CD4-positive, alpha-beta T cell treated with Interleukin-15 for 1 hour (primary cell): ENCODE data around the gene BRD7.

Experiments
- DNase-seq: peaks from one replicate; pipeline ENCODE4 v3.0.0-alpha.2; 2020

The BRD7 gene

GRCh38 chr16:50285406-50286003 is 83.3 kb downstream of the BRD7 start:
- no peak for DNase-seq

- DNase-seq, result no peak
Observed at GRCh38 chr16:50284131-50284911, 84.5 kb downstream of the BRD7 start.

DNA sequence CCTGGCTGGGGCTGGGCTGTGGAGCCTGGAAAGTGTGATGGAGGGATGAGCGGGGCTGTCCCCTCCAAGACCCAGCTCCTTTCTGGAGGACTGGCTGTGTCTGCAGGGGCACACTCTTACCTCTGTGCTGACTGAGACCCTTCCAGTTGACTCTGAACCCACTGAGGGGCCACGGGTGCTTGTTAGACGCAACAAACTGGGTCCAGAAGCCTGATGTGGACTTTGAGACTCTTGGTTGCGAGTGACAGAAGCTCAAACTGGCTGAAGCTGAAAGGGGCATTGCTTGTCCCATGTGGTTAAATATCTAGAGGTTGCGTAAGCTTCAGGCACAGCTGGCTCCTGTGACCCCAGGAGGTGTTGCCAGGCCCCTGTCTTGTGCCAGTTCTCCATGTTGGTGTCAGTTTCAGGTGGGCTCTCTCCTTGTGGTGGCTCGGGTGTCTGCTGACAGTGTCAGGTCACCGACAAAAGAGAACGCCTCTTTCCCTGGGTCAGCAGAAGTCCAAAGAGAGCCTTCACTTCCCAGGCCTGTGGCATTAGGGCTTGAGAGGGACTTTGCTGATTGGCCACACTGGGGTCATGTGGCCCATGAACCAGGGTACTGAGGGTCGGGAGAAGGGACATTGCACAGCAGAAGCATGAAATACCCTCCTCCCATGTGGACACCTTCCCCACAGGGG is 85.7 kb downstream of the BRD7 start:
- no peak for DNase-seq

DNA sequence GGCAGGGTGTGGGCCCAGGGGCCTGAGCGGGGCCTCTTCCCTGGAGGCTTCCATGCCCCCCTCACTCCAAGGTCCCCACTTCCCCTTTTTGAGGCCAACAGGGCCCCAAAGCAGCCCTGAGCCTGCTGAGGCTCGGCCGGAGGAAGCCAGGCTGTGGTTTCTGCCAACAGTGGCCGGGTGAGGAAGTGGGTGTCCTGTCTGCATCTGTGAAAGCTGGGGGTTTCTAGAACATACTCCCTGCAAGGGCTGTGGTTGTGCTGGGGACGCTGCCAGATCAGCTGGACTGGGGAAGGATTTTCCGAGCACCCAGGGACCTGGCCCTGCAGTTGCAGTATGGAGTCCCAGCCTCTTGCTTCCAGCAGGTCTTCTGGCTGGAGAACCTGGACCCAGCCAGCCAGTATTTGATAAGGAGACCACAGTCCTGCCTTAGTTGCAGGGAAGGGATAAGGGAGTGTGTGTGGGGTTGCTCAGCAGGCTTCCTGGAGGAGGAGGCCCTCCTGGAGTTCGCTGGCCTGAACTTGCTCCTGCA is 86.7 kb downstream of the BRD7 start:
- peak; percentile 88 for DNase-seq

- no peak for DNase-seq
Observed at GRCh38 chr16:50281391-50282009, 87.3 kb downstream of the BRD7 start.

GRCh38 chr16:50280932-50281331 is 87.9 kb downstream of the BRD7 start:
- no peak for DNase-seq

DNA sequence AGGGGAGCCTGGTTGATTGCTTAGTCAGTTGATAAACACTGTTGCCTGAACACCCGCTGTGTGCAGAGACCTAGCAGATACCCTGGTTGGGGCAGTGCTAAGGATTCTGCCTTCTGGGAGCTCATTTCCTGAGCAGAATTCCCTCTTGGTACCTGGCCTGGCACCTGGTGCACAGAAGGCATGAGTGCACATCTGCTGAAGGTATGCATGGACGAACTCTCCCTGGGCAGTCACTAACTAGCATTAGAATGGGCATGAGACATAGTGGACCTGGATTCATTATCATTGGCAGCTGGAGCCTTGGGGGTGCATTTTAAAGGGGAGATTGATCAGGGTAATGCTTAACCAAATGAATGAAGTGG is 89.3 kb downstream of the BRD7 start:
- DNase-seq, result no peak

DNA sequence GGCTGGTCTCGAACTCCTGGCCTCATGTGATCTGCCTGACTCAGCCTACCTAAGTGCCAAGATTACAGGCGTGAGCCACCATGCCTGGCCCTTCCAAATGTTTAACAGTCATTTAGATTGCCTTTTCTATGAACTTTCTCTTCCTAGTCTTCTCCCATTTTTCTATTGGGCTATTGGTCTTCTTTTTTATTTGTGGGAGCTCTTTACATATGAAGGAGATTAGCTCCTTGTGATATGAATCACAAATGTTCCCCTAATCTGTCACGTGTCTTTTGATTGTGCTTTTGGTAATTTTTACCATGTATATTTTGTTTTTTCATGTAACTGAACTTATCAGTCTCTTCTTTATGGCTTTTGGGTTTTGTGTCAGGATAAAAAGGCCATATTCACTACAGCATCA is 90.5 kb downstream of the BRD7 start:
- DNase-seq, result no peak

DNA sequence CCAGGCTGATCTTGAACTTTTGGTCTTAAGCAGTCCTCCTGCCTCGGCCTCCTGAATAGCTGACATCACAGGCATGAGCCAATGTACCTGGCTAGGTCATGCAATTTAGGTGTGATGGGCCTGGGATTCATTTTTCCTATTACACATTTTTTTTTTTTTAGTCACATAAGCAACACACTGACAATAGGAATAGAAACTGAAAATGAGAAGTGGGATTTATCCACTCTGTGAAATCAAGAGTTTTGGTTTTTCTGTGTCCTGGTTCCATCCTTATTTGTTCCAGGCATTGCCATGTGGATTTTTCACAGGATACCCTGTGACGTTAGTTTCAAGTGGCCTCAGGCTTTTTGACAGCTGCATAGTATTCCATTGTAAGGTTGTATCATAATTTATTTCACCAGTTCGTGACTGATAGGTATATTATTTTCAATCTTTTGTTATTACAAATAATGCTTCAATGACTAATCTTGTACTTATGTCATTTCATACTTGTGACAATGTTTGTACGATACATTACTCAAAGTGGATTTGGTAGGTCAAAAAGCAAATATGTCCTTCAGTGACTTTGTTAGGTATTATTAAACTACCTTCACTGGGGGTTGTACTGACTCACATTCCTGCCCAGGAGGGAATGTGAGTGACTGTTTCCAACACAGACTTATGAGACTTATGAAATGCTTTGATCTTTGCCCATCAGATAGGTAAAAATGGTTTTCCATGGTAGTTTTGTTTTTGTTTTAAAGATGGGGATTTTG is 91.8 kb downstream of the BRD7 start:
- DNase-seq, result no peak

DNA sequence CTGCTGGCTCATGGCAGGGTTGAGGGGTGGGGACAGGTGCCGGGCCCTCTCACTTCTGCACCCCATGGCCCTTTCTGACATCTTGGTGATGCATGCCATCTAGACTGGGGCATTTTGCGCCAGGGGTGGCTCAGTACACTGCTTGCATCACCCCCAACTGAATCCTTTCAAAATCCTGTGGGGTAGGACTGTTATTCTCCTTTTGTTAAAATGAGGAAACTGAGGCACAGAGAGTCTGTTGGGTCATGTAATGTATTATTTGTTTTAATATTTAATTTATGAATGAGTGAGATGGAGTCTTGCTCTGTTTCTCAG is 92.5 kb downstream of the BRD7 start:
- DNase-seq, result no peak

GRCh38 chr16:50275428-50276325 is 93.1 kb downstream of the BRD7 start:
- DNase-seq, result no peak

DNA sequence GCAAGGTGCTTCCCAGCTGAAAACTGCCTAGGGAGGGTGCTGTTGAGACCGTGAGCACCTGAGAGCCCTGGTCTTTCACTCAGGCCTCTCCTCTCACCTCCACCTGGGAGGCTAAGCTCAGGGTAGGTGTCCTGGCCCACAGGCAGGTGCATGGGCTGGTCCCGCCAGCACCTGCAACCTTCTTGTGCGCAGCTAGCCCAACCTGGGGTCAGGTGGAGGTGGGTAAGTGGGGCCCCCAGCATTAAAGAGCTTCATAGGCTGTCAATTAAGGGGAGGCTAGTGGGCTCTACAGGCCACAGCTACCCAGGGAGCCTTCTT is 93.7 kb downstream of the BRD7 start:
- no peak for DNase-seq

GRCh38 chr16:50274326-50275097 is 94.3 kb downstream of the BRD7 start:
- DNase-seq, result peak; percentile 67

DNA sequence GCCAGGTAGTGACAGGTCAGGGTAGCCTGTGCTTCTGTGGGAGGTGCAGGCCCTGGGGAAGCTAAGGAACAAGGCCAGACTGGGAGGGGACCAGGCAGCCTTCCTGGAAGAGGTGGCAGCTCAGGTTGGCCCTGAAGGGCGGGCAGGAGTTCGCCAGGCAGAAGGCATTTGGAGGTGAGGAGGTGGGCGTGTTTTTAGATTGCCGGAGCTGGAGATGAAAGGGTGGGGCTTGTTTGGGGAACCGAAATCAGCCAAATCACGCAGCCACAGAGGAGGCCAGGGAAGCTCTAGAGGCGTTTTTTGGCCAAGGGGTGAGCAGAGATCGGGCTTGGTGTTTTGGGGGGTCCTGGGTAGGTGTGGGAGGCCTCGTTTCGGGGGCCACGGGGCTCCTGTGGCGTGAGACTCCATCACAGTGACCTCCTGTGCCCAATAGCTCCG is 94.9 kb downstream of the BRD7 start:
- DNase-seq, result peak; percentile 72

DNA sequence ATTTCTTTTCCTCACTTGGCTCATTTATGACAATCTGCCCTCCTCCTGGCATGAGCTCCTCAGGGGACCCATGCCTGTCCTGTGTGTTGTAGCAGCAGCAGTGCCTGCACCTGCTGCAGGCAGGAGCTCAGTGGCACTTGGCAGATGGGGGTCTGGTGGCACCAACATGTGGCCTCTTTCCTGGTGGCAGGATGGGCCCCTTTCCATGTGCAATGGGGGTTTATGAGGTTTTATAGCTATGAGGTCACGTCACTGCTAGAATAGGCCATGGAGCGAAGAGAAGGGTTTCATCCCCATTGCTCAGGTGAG is 95.5 kb downstream of the BRD7 start:
- DNase-seq, result no peak

- no peak for DNase-seq
Observed at GRCh38 chr16:50272687-50273381, 96.0 kb downstream of the BRD7 start.

DNA sequence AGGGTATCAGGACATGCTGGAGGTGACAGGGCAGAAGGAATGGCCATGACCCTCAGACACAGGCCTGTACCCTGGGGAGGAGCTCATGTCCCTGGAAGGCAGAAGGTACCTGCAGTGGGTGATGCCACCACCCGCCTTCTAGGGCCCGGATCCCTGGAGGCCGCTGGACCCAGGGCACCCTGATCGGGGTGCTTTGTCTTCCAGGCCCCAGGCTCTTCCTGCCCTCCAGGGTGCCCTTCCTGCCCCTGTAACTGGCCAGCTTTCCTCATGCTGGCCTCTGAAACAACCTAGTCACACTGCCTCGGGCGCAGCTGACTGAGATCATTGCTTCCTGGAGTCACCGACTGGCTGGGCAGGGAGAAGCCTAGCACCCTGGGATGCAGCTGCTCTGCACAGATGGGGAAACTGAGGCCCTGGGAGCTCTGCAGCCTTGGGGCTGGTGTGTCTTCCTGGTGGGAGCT is 96.6 kb downstream of the BRD7 start:
- no peak for DNase-seq

DNA sequence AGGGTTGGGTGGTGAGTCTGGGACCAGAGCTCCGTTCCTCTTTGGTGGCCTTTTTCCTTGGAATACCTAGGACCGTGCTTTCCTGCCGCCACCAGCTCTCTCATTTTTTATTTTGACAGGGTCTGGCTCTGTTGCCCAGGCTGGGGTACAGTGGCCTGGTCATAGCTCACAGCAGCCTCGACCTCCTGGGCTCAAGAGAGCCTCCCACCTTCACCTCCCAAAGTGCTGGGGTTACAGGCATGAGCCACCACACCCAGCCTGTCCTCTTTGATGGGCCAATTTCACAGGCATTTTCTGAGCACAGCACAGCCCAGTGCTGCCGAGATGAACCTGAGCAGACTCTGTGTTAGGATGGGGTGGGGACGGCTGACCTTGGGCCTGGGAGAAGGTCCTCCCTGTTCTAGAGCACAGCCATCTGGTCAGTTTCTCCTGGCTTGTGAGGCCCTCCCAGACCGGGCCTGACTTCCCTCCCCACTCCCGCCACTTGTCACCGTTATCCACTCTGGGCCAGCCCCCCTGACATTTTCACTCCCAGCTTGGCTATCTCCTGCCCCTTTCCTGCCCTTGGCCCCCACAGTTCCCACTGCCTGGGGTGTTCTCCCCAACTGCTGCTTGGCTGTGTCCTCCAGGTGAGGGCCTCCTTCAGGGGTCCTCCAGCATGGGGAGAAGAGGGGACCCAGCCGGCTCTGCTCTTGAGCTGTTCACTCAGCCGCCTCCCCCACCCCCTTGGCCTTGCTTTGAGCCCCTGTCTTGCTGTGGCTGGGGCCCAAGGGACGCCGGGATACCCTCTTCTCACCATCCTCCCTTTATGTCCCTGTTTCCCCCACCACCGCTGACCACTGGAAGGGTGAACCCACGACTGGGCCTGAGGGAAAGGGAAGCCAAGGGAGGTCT is 97.4 kb downstream of the BRD7 start:
- no peak for DNase-seq

DNA sequence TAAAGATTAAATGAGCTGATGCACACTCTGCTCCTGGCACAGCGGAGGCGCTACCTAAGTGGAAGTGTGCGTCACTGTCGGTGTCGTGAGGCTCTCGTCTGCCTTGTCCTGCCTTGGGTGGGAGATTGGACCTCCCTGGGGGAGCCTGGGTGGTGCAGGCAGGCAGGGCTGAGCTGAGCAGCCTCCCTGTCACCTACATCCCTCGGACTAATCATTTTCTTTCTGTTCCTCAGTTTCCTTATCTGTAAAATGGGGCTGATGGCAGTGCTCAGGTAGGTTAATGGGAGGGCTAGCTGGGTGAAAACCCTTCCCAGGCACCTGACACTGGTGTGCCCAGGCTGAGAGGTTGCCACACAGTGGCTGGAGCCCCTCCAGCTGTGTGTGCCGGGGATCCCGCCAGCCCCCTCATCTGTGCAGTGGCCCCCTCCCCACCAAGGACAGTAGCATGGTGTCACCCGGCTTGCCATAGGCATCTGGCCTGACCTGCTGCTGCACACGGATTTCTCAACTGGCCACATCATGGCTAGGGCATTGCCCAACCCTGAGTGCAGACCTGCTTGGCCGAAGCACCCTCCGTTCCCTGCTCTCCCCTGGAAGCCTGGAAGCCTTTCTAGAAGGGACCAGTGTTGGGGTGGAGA is 98.2 kb downstream of the BRD7 start:
- DNase-seq, result no peak
